HepG2 (cell line): Measurements from ENCODE around the gene IRAK2. TPM values are rescaled to one million over a fixed set of nuclear protein-coding genes. Genes with fewer than 3 reads are reported as not detected.
A peak's percentile ranks its signal among the peaks of the same experiment; 100 is the strongest.

Experiments
- ATAC-seq: fragments of 200-7000 bp; cut with Tn5 transposase; 3 replicates; pipeline ENCODE4 v1.9.1; 2020; ENCODE audit warnings: mild to moderate bottlenecking, moderate library complexity
- BruUV-seq: library from RNA; stranded (reverse); fragments of 400-500 nt; replicated peaks from 2 replicates; lab custom pipeline; 2021; lab: Mats Ljungman, UMichigan
- CTCF ChIA-PET: fragments of 300-600 bp; formaldehyde crosslinking; extraction: SDS; loops from one replicate; lab custom pipeline; 2021; ENCODE audit warnings: low total read pairs, inconsistent platforms, low intra/inter-chr PET ratio; lab: Yijun Ruan, JAX
- POLR2A ChIA-PET: fragments of 350-600 bp; sonication (Branson Sonifier 250); formaldehyde crosslinking; loops from one replicate; lab custom pipeline; 2020; ENCODE audit warnings: antibody characterized with exemption, inconsistent platforms; lab: Yijun Ruan, JAX
- DNase-seq: peaks from one replicate; pipeline ENCODE4 v3.0.0-alpha.2; 2015; ENCODE audit warnings: low spot score
- FAIRE-seq: peaks from 3 replicates; lab custom pipeline; 2011; peaks lifted over from hg19 to GRCh38; lab: Jason Lieb, UNC
- H2AFZ ChIP-seq: one replicate; pipeline ENCODE4 v1.6.1; 2011; ENCODE audit warnings: low read length, inconsistent platforms
- H3K27ac ChIP-seq: fragments of 300-600 bp; 3 replicates; pipeline ENCODE4 v1.8.0; 2011; ENCODE audit warnings: mixed run types, mild to moderate bottlenecking, mixed read lengths, low read length, inconsistent platforms; ENCODE audit not compliant: insufficient read depth; ENCODE audit errors: extremely low read length
- H3K27me3 ChIP-seq, 2 experiments: fragments of 200-600 bp in 1 of 2; 2 replicates in 1 of 2; 3 replicates in 1 of 2; pipeline versions ENCODE4 v1.6.0 to v1.8.0; 2011; ENCODE audit warnings: low read length in 2 of 2, mild to moderate bottlenecking in 2 of 2, moderate library complexity in 2 of 2, inconsistent platforms in 1 of 2; ENCODE audit not compliant: insufficient read depth in 2 of 2, control insufficient read depth in 1 of 2
- H3K36me3 ChIP-seq, 2 experiments: fragments of 200-600 bp in 1 of 2; replicated peaks in 1 of 2; 2 replicates in 1 of 2; 3 replicates in 1 of 2; pipeline versions ENCODE4 v1.5.1 to v1.8.0; 2011; ENCODE audit warnings: low read length in 2 of 2, inconsistent platforms in 1 of 2; ENCODE audit not compliant: insufficient read depth in 2 of 2, control insufficient read depth in 1 of 2
- H3K4me1 ChIP-seq: 2 replicates; pipeline ENCODE4 v1.5.1; 2012; ENCODE audit warnings: low read length, inconsistent platforms; ENCODE audit not compliant: insufficient read depth
- H3K4me2 ChIP-seq: 2 replicates; pipeline ENCODE4 v1.6.0; 2011; ENCODE audit warnings: low read depth, low read length, inconsistent platforms
- H3K4me3 ChIP-seq, 3 experiments: fragments of 200-600 bp in 1 of 3; sonication (generic), shearing (Covaris generic) in 1 of 3; replicated peaks in 1 of 3; 2 replicates each; pipeline ENCODE4 v1.5.1; 2011 to 2016; ENCODE audit warnings: low read length in 3 of 3, inconsistent platforms in 2 of 3, low read depth in 2 of 3, mild to moderate bottlenecking in 2 of 3, control low read depth in 1 of 3, mixed read lengths in 1 of 3; ENCODE audit not compliant: insufficient read depth in 1 of 3
- H3K79me2 ChIP-seq: one replicate; pipeline ENCODE4 v1.6.1; 2011; ENCODE audit warnings: low read length, inconsistent platforms; ENCODE audit not compliant: insufficient read depth
- H3K9ac ChIP-seq: 2 replicates; pipeline ENCODE4 v1.6.0; 2011; ENCODE audit warnings: mild to moderate bottlenecking, low read depth, low read length, inconsistent platforms; ENCODE audit not compliant: insufficient read depth
- H3K9me3 ChIP-seq: 2 replicates; pipeline ENCODE4 v1.5.1; 2012; ENCODE audit warnings: mild to moderate bottlenecking, low read length
- H4K20me1 ChIP-seq: 2 replicates; pipeline ENCODE4 v1.6.0; 2011; ENCODE audit warnings: inconsistent platforms, mild to moderate bottlenecking, low read length, moderate library complexity; ENCODE audit not compliant: insufficient read depth
- AGO2 ChIP-seq: fragments of 200-400 bp; formaldehyde crosslinking; optimal IDR thresholded peaks from 2 replicates; pipeline ENCODE3; 2017; ENCODE audit warnings: mild to moderate bottlenecking, low read depth, low read length, moderate library complexity
- CSRNP2 ChIP-seq: sonication (generic); formaldehyde crosslinking; conservative IDR thresholded peaks from 2 replicates; pipeline ENCODE4 v1.8.0; 2022; ENCODE audit warnings: low read depth, missing genetic modification reagents
- GTF2F1 ChIP-seq: fragments of 150-350 bp; IDR thresholded peaks from 2 replicates; pipeline ENCODE4 v1.6.1; 2014; ENCODE audit warnings: low read length
- HNRNPL ChIP-seq: fragments of 200-400 bp; formaldehyde crosslinking; IDR thresholded peaks from 2 replicates; pipeline ENCODE4 v1.6.1; 2017; ENCODE audit warnings: mild to moderate bottlenecking, low read depth, low read length
- ISL2 ChIP-seq: sonication (generic); formaldehyde crosslinking; IDR thresholded peaks from 2 replicates; pipeline ENCODE4 v1.5.0; 2020; ENCODE audit warnings: missing genetic modification reagents
- MAFF ChIP-seq: IDR thresholded peaks from 2 replicates; pipeline ENCODE4 v1.6.1; 2011; ENCODE audit warnings: low read depth, low read length, improper control_type of control experiment
- MAFK ChIP-seq, 2 experiments: IDR thresholded peaks in 1 of 2; conservative IDR thresholded peaks in 1 of 2; 2 replicates each; pipeline ENCODE4 v1.6.1; 2011; ENCODE audit warnings: improper control_type of control experiment in 2 of 2, low read length in 2 of 2
- POLR2A ChIP-seq, 2 experiments: IDR thresholded peaks; 2 replicates each; pipeline ENCODE4 v1.6.1; 2011; ENCODE audit warnings: low read depth in 2 of 2, low read length in 2 of 2, mild to moderate bottlenecking in 1 of 2, moderate library complexity in 1 of 2; ENCODE audit not compliant: insufficient read depth in 1 of 2
- POLR2G ChIP-seq: fragments of 200-400 bp; formaldehyde crosslinking; IDR thresholded peaks from 2 replicates; pipeline ENCODE4 v1.6.1; 2018; ENCODE audit warnings: mild to moderate bottlenecking, low read depth, low read length, moderate library complexity
- RBM22 ChIP-seq: fragments of 200-400 bp; formaldehyde crosslinking; optimal IDR thresholded peaks from 2 replicates; pipeline ENCODE3; 2017; ENCODE audit warnings: mild to moderate bottlenecking, low read length, moderate library complexity
- SSRP1 ChIP-seq: IDR thresholded peaks from 2 replicates; pipeline ENCODE4 v1.6.1; 2016; ENCODE audit warnings: control low read depth
- TCF12 ChIP-seq, 2 experiments: fragments of 450-650 bp in 1 of 2; sonication (generic) in 1 of 2; formaldehyde crosslinking in 1 of 2; IDR thresholded peaks; 2 replicates each; pipeline versions ENCODE4 v1.6.1 to v1.8.0; 2017 to 2022; ENCODE audit warnings: antibody characterized with exemption in 1 of 2, mild to moderate bottlenecking in 1 of 2, missing genetic modification reagents in 1 of 2, moderate library complexity in 1 of 2
- TP53 ChIP-seq: sonication (generic); formaldehyde crosslinking; conservative IDR thresholded peaks from 2 replicates; pipeline ENCODE4 v1.4.0; 2020; ENCODE audit warnings: missing genetic modification reagents
- ZFP36L1 ChIP-seq: sonication (generic); formaldehyde crosslinking; IDR thresholded peaks from 2 replicates; pipeline ENCODE4 v1.8.0; 2022; ENCODE audit warnings: mild to moderate bottlenecking, missing genetic modification reagents, moderate library complexity
- ZMAT3 ChIP-seq: sonication (generic); formaldehyde crosslinking; conservative IDR thresholded peaks from 2 replicates; pipeline ENCODE4 v1.7.0; 2021; ENCODE audit warnings: missing genetic modification reagents
- ZNF121 ChIP-seq: sonication (generic); formaldehyde crosslinking; IDR thresholded peaks from 2 replicates; pipeline ENCODE4 v1.5.0; 2020; ENCODE audit warnings: mild to moderate bottlenecking, missing genetic modification reagents
- ZNF546 ChIP-seq: sonication (generic); formaldehyde crosslinking; conservative IDR thresholded peaks from 2 replicates; pipeline ENCODE4 v1.8.1; 2023; ENCODE audit warnings: mild to moderate bottlenecking, missing genetic modification reagents
- WGBS: methylation state at CpG from one replicate; pipeline ENCODE4 v1.1.6; 2017; ENCODE audit warnings: low lambda C conversion rate; 5-methylcytosine and 5-hydroxymethylcytosine counted together
- in situ Hi-C: cut with HindIII; loops from 2 replicates; pipeline ENCODE4 v1.10.0; 2017; ENCODE audit warnings: low pct_unique_long_range_greater_than_20kb; ENCODE audit not compliant: extremely low pct_ligation_motif_present
- intact Hi-C: fragments of 100-400 bp; cut with micrococcal nuclease; formaldehyde crosslinking; loops from one replicate; pipeline ENCODE4 v1.10.0; 2022; ENCODE audit not compliant: unreplicated experiment
- polyA plus RNA-seq, 8 experiments: library from polyadenylated mRNA; depleted of rRNA in 3 of 8; stranded (reverse) in 7 of 8; unstranded in 1 of 8; fragments of >200 nt; fragmentation: Illumina TruSeq in 4 of 8; extraction: Trizol in 4 of 8; gene quantifications; 2 replicates each; pipeline versions ENCODE4 v1.2.1 to v1.2.3, GENCODE V29; 2011 to 2016; ENCODE audit warnings: low read depth in 4 of 8, missing spikeins in 1 of 8, mixed read lengths in 1 of 8; ENCODE audit not compliant: insufficient read depth in 1 of 8
- total RNA-seq, 5 experiments: library from RNA; depleted of rRNA; stranded (reverse); fragments of >200 nt; fragmentation: Illumina TruSeq; extraction: Trizol; gene quantifications; 2 replicates each; pipeline ENCODE4 v1.2.3, GENCODE V29; 2016; ENCODE audit warnings: low read depth in 1 of 5

Gene IRAK2
- total and polyA plus RNA-seq, 2 of the 13 experiments (the other 11 are each of a cell fraction or from before 2014, with no cell fraction given) = 13.1 to 23.3 TPM

GRCh38 chr3:10150987-10151386, 13.7 kb upstream of the IRAK2 start:
- no peaks in the 10 kb centered on the region for H4K20me1 ChIP-seq
- DNase-seq (no peak), FAIRE-seq (no peak), ATAC-seq (no peak)
- CTCF ChIA-PET = no interaction called here
- in situ Hi-C loops (no loop called here), intact Hi-C loops (no loop called here)
- H3K9me3 ChIP-seq = no peaks in the 10 kb centered on the region
- POLR2A ChIA-PET = no interaction called here
- H3K27ac ChIP-seq = no peak overlapping the region
- H3K27me3 ChIP-seq = no peaks in the 10 kb centered on the region
- H3K4me2 ChIP-seq = no peak overlapping the region
- peaks cover 14 to 47% of the 10 kb centered on the region in 2 experiments; a peak in 4 of 5 replicates for H3K36me3 ChIP-seq
- WGBS = 70% methylated on average over 4 of the region's 6 CpGs
- H3K79me2 ChIP-seq = peaks cover 9% of the 10 kb centered on the region
- no peak overlapping the region for H3K9ac ChIP-seq
- TF ChIP-seq AGO2 = no peak
- TF ChIP-seq MAFF = peak; percentile 55
- TF ChIP-seq MAFK (conservative IDR thresholded peaks at IDR 0.05 in 1 of 2, IDR thresholded peaks at IDR 0.05 in 1 of 2; ENCODE audit: low read length in 2 of 2) = peak; percentile 68 to 73
- no TSS peak for BruUV-seq
- H2AFZ ChIP-seq = no peak overlapping the region
- H3K4me3 ChIP-seq = no peak overlapping the region
- peaks cover 6% of the 10 kb centered on the region for H3K4me1 ChIP-seq

GRCh38 chr3:10154335-10155122, 10.2 kb upstream of the IRAK2 start:
- Histone ChIP-seq H3K36me3 (peaks cover 8 to 31% of the 10 kb centered on the region in 2 experiments; a peak in 4 of 5 replicates), H3K4me3 (no peak overlapping the region), H2AFZ (no peak overlapping the region), H3K9ac (no peak overlapping the region), H3K4me2 (no peak overlapping the region), H3K9me3 (no peaks in the 10 kb centered on the region), H4K20me1 (no peaks in the 10 kb centered on the region), H3K27me3 (no peaks in the 10 kb centered on the region), H3K4me1 (no peaks in the 10 kb centered on the region), H3K79me2 (no peaks in the 10 kb centered on the region), H3K27ac (no peak overlapping the region)
- ChIA-PET POLR2A (interaction anchor here (0.5 to 2.0 kb wide), 2 partner anchors 11 to 35 kb away, joined by 3 to 4 read pairs; no protein-coding TSS in a partner anchor), CTCF (no interaction called here)
- intact Hi-C loops (no loop called here), in situ Hi-C loops (no loop called here)
- ATAC-seq (peak; percentile 20), FAIRE-seq (no peak), DNase-seq (no peak)
- WGBS = 96% methylated on average over 14 of the region's 14 CpGs
- BruUV-seq = no TSS peak
- TF ChIP-seq RBM22 (peak; percentile 4), ZNF546 (CRISPR knock-in tag) (no peak), AGO2 (peak; percentile 22), CSRNP2 (CRISPR knock-in tag) (no peak), ISL2 (no peak), ZMAT3 (CRISPR knock-in tag) (no peak), TP53 (CRISPR knock-in tag) (no peak), TCF12 (IDR thresholded peaks at IDR 0.05) (no peak), TCF12 (CRISPR knock-in tag; IDR thresholded peaks at IDR 0.05) (no peak), ZFP36L1 (CRISPR knock-in tag) (no peak), HNRNPL (no peak), POLR2G (peak; percentile 55), SSRP1 (CRISPR knock-in tag) (0 out of 2 replicates have a peak, but pooled peaks have one; percentile 16), GTF2F1 (no peak), ZNF121 (CRISPR knock-in tag) (peak; percentile 81), POLR2A (IDR thresholded peaks at IDR 0.05; ENCODE audit: insufficient read depth in 1 of 2, low read depth in 2 of 2, low read length in 2 of 2) (0 out of 4 replicates have a peak, but pooled peaks of 1 of the 2 experiments have one; percentile 26)
